Posterior vena cava (tissue), 2 donors: ENCODE results near the gene KIF26B. TPM values are rescaled to one million over a fixed set of nuclear protein-coding genes. Genes with fewer than 3 reads are reported as not detected.

ENCODE experiments used
- DNase-seq: peaks from one replicate; pipeline ENCODE4 v3.0.0-alpha.2; 2020; ENCODE audit warnings: low spot score
- intact Hi-C, 2 donors: fragments of 100-400 bp; cut with DNase I; formaldehyde crosslinking; loops; one replicate each; pipeline versions ENCODE4 v1.14.1 to v1.14.2; 2022 to 2023
- total RNA-seq, 2 donors: library from RNA; stranded (reverse); fragmentation: NEBNext Ultra II Directional; extraction: Animal tissue kit (Norgen Biotek cat#: 25700); gene quantifications; one replicate each; pipeline ENCODE4 v1.2.1, GENCODE V29; 2021
- donor health status: DM: yes; HTN: yes; CAD: no.
- donor health status: DM: yes; HTN: yes; CAD: no.

The KIF26B gene
- total RNA-seq, 2 donors from 2014 or later: 0.62 to 0.65 TPM

GRCh38 chr1:245160741-245161400 lies 6.1 kb downstream of the KIF26B start:
- DNase-seq: no peak
- intact Hi-C loops: no loop called here

GRCh38 chr1:245161866-245162265 lies 7.1 kb downstream of the KIF26B start:
- intact Hi-C loops: no loop called here
- no peak for DNase-seq

- intact Hi-C loops: no loop called here
- no peak for DNase-seq
These were observed 11.7 kb downstream of the KIF26B start for GRCh38 chr1:245166471-245166885.

GRCh38 chr1:245168086-245168485 lies 13.3 kb downstream of the KIF26B start:
- DNase-seq: peak; percentile 90
- intact Hi-C loops: no loop called here

- intact Hi-C loops: no loop called here
- no peak for DNase-seq
These were observed 14.1 kb downstream of the KIF26B start for GRCh38 chr1:245168906-245169305.

- no peak for DNase-seq
- intact Hi-C loops: no loop called here
These were observed 14.6 kb downstream of the KIF26B start for GRCh38 chr1:245169376-245169775.

GRCh38 chr1:245172026-245172425 lies 17.2 kb downstream of the KIF26B start:
- DNase-seq: no peak
- intact Hi-C loops: no loop called here

GRCh38 chr1:245172829-245173228 lies 18.0 kb downstream of the KIF26B start:
- intact Hi-C loops: no loop called here

GRCh38 chr1:245173446-245174211 lies 18.8 kb downstream of the KIF26B start:
- intact Hi-C loops: no loop called here
- DNase-seq: no peak

More at GRCh38 chr1:245172829-245173228, 18.0 kb downstream of the KIF26B start:
- DNase-seq: no peak

- no peak for DNase-seq
- intact Hi-C loops: no loop called here
These were observed 22.5 kb downstream of the KIF26B start for GRCh38 chr1:245177071-245177900.

GRCh38 chr1:245179706-245180105 lies 24.9 kb downstream of the KIF26B start:
- no peak for DNase-seq

GRCh38 chr1:245180496-245181157 lies 25.8 kb downstream of the KIF26B start:
- intact Hi-C loops: no loop called here
- no peak for DNase-seq

More at GRCh38 chr1:245179706-245180105, 24.9 kb downstream of the KIF26B start:
- intact Hi-C loops: no loop called here

GRCh38 chr1:245181158-245181517 lies 26.4 kb downstream of the KIF26B start:
- intact Hi-C loops: no loop called here
- DNase-seq: no peak

GRCh38 chr1:245182028-245182427 lies 27.2 kb downstream of the KIF26B start:
- intact Hi-C loops: no loop called here
- no peak for DNase-seq

- DNase-seq: no peak
- intact Hi-C loops: no loop called here
These were observed 28.6 kb downstream of the KIF26B start for GRCh38 chr1:245183429-245183828.

- DNase-seq: no peak
- intact Hi-C loops: no loop called here
These were observed 30.0 kb downstream of the KIF26B start for GRCh38 chr1:245184779-245185178.

GRCh38 chr1:245188403-245188802 lies 33.6 kb downstream of the KIF26B start:
- intact Hi-C loops: no loop called here
- DNase-seq: no peak

GRCh38 chr1:245195398-245195797 lies 40.6 kb downstream of the KIF26B start:
- DNase-seq: no peak
- intact Hi-C loops: no loop called here

GRCh38 chr1:245197121-245197520 lies 42.3 kb downstream of the KIF26B start:
- DNase-seq: no peak
- intact Hi-C loops: no loop called here
